Activated T-cell treated with anti-CD3 and anti-CD28 coated beads, Interleukin-2, amount 50 U/mL, for 24 hours (primary cell): ENCODE results near the gene JMJD6.
"Not testable (repeated sequence)": the region's sequence is repeated elsewhere in the genome, so short reads cannot be mapped to it uniquely, and the experiment has no call there.

Experiments
- DNase-seq: peaks from one replicate; pipeline ENCODE4 v3.0.0-alpha.2; 2020
- H3K27ac Mint-ChIP-seq: 2 replicates; pipeline ENCODE4 v1.8.0; 2020; ENCODE audit warnings: mild to moderate bottlenecking, mixed read lengths
- H3K27me3 Mint-ChIP-seq: 2 replicates; pipeline ENCODE4 v1.8.0; 2020; ENCODE audit warnings: mixed read lengths
- H3K36me3 Mint-ChIP-seq: 2 replicates; pipeline ENCODE4 v1.8.0; 2020; ENCODE audit warnings: low read depth, mixed read lengths
- H3K4me1 Mint-ChIP-seq: 2 replicates; pipeline ENCODE4 v1.8.0; 2020; ENCODE audit warnings: low read depth, mixed read lengths
- H3K4me3 Mint-ChIP-seq: 2 replicates; pipeline ENCODE4 v1.8.0; 2020; ENCODE audit warnings: mild to moderate bottlenecking, moderate library complexity, mixed read lengths
- H3K9me3 Mint-ChIP-seq: 2 replicates; pipeline ENCODE4 v1.8.0; 2020; ENCODE audit warnings: mixed read lengths

Gene JMJD6

GRCh38 chr17:76731800-76732733, 5.7 kb upstream of the JMJD6 start:
- H3K9me3 Mint-ChIP-seq, DNase-seq, H3K27me3 Mint-ChIP-seq: not testable (repeated sequence)
- H3K4me3 Mint-ChIP-seq: peak overlapping the region; percentile 99
- peak overlapping the region; percentile 99 for H3K27ac Mint-ChIP-seq
- peaks cover 98% of the 10 kb centered on the region for H3K36me3 Mint-ChIP-seq
- H3K4me1 Mint-ChIP-seq: peaks cover 58% of the 10 kb centered on the region

DNA sequence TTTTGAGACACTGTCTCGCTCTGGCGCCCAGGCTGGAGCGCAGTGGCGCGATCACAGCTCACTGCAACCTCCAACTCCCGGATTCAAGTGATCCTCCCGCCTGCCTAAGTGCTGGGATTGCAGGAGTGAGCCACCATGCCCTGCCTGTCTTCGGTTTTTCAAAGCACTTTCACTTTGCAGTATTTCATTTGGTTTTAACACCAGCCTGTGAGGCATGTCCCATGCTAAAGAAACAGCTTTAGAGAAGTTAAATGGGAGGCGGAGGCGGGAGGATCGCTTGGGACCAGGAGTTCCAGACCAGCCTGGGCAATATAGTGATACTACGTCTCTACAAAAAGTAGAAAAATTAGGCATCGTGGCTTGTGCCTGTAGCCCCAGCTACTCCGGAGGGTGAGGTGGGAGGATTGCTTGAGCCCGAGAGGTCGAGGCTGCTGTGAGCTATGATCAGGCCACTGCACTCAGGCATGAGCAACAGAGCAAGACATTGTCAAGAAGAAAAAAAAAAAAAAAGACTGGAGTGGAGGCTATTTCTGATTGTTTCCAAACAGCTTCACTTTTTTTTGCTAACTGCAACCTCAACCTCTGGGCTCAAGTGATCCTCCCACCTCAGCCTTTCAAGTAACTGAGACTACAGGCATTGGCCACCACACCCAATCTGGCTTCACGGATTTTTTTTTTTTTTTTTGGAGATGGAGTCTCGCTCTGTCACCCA, 1.5 kb upstream of the JMJD6 start:
- H3K36me3 Mint-ChIP-seq: peaks cover 94% of the 10 kb centered on the region
- H3K27ac Mint-ChIP-seq: peak overlapping the region; percentile 99
- H3K4me3 Mint-ChIP-seq: peak overlapping the region; percentile 97
- no peaks in the 10 kb centered on the region for H3K9me3 Mint-ChIP-seq
- no peaks in the 10 kb centered on the region for H3K27me3 Mint-ChIP-seq
- peak; percentile 51 for DNase-seq
- peaks cover 62% of the 10 kb centered on the region for H3K4me1 Mint-ChIP-seq

DNA sequence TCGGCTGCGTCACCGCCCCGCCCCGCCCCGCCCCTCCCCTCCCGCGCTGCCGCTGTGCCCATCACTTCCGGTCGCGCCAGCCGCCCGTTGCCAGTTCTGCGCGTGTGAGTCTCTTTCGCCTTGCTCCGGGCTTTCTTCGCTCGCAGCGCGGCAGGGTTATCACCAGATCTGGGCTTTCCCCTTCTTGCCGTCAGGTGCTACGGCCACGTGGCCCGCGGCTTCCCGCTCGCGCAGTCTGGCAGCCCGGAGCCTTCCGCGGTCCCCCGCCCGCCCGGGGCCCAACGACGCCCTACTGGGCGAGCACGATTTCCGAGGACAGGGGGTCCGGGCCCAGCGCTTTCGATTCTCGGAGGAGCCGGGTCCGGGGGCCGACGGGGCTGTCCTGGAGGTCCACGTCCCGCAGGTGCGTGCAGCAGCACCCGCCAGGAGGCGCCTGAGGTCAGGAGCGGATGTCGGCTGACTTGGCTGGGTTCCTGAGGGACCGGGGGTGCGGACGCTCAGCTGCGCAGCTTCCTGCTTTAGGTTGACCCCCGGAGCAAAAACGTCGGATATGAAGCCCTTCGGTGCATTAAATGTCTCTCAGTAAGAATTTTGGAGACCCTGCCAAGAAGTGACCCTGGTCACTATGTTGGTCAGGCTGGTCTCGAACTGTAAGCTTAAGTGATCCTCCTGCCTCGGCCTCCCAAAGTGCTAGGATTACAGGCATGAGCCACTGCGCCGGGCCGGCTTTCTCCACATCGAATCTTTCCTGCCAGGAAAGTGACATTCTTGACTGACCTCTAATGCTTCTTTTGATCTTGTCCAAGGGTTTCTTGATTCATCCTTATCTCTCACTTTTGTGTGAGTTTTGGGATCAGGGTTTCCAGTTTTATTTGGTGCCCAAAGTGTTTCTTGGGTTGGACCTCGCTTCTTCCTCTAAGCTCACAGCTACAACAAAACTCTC, 641 bp upstream of the JMJD6 start, which contains the start of gene METTL23:
Gene METTL23, plus strand, starts transcription at position 64 of the 943 bp plus-strand sequence. CDS start 2,872 bp downstream, outside the sequence.
- Mint-ChIP-seq H3K9me3 (no peaks in the 10 kb centered on the region), H3K27ac (peak within 1 kb of the TSS; percentile 99), H3K27me3 (no peaks in the 10 kb centered on the region), H3K4me1 (peaks cover 59% of the 10 kb centered on the region), H3K4me3 (peak within 1 kb of the TSS; percentile 97), H3K36me3 (peaks cover 94% of the 10 kb centered on the region)
- DNase-seq: peak; percentile 88

GRCh38 chr17:76725580-76726230, 701 bp downstream of the JMJD6 start:
- peak; percentile 80 for DNase-seq
- no peaks in the 10 kb centered on the region for H3K27me3 Mint-ChIP-seq
- H3K4me1 Mint-ChIP-seq: peaks cover 61% of the 10 kb centered on the region
- peak overlapping the region; percentile 99 for H3K27ac Mint-ChIP-seq
- H3K36me3 Mint-ChIP-seq: peaks cover 94% of the 10 kb centered on the region
- no peaks in the 10 kb centered on the region for H3K9me3 Mint-ChIP-seq
- H3K4me3 Mint-ChIP-seq: peak overlapping the region; percentile 97

DNA sequence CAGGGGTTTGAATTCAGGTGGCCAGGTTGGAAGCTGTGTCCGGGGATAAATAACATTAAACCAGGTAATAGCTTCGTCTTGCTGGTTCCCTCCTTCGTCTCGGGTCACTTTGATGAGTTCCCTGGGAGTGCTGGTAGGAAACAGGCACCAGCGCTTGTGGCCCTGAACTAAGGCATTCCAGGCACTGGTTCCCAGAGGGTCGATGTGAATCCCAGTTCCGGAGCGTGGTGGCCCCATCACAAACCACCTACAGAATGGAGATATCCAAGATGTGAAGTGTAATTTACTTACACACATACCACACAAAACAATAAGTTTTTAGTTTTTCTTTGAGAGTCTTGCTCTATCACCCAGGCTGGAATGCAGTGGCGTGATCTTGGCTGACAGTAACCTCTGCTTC, 2.6 kb downstream of the JMJD6 start:
- Mint-ChIP-seq H3K27ac (peak overlapping the region; percentile 63), H3K9me3 (no peaks in the 10 kb centered on the region), H3K27me3 (no peaks in the 10 kb centered on the region), H3K36me3 (peaks cover 94% of the 10 kb centered on the region), H3K4me1 (peaks cover 48% of the 10 kb centered on the region), H3K4me3 (peak overlapping the region; percentile 97)
- no peak for DNase-seq

- not testable (repeated sequence) for DNase-seq, H3K9me3 Mint-ChIP-seq, H3K27me3 Mint-ChIP-seq
- Mint-ChIP-seq H3K4me3 (peak overlapping the region; percentile 54), H3K4me1 (peaks cover 46% of the 10 kb centered on the region), H3K36me3 (peaks cover 94% of the 10 kb centered on the region), H3K27ac (peak overlapping the region; percentile 77)
Measured at GRCh38 chr17:76722977-76723376, 3.4 kb downstream of the JMJD6 start.

GRCh38 chr17:76722279-76722678, 4.1 kb downstream of the JMJD6 start:
- H3K36me3 Mint-ChIP-seq: peaks cover 94% of the 10 kb centered on the region
- DNase-seq: no peak
- H3K9me3 Mint-ChIP-seq: no peaks in the 10 kb centered on the region
- H3K27ac Mint-ChIP-seq: peak overlapping the region; percentile 68
- no peak overlapping the region for H3K4me3 Mint-ChIP-seq
- no peaks in the 10 kb centered on the region for H3K27me3 Mint-ChIP-seq
- peaks cover 44% of the 10 kb centered on the region for H3K4me1 Mint-ChIP-seq

- no peaks in the 10 kb centered on the region for H3K9me3 Mint-ChIP-seq
- DNase-seq: no peak
- peak overlapping the region; percentile 68 for H3K27ac Mint-ChIP-seq
- no peak overlapping the region for H3K4me3 Mint-ChIP-seq
- H3K4me1 Mint-ChIP-seq: peaks cover 52% of the 10 kb centered on the region
- peaks cover 97% of the 10 kb centered on the region for H3K36me3 Mint-ChIP-seq
- no peaks in the 10 kb centered on the region for H3K27me3 Mint-ChIP-seq
Measured at GRCh38 chr17:76721463-76721862, 4.9 kb downstream of the JMJD6 start.

DNA sequence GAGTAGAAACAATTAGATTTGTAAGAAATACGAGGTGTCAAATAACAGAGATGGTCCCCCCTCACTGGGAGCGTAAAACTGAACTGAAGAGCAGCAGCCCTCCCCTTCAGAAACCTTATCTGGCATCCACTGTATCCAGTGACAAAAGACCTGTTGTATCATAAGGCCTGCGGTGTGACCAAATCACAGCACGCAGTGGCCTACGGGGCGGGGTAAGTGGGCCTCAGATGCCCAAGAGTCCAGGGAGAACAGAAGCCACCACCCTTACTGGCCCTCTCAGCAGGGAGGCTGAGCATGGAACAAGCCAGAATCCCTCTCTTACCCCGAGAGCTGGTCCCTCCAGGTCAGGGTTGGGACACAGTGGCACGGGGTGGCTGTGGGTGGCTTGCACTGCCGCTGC, 5.5 kb downstream of the JMJD6 start:
- peaks cover 99% of the 10 kb centered on the region for H3K36me3 Mint-ChIP-seq
- H3K4me3 Mint-ChIP-seq: no peak overlapping the region
- H3K27ac Mint-ChIP-seq: peak overlapping the region; percentile 52
- H3K27me3 Mint-ChIP-seq: no peaks in the 10 kb centered on the region
- DNase-seq: peak; percentile 13
- peaks cover 57% of the 10 kb centered on the region for H3K4me1 Mint-ChIP-seq
- H3K9me3 Mint-ChIP-seq: no peaks in the 10 kb centered on the region

DNA sequence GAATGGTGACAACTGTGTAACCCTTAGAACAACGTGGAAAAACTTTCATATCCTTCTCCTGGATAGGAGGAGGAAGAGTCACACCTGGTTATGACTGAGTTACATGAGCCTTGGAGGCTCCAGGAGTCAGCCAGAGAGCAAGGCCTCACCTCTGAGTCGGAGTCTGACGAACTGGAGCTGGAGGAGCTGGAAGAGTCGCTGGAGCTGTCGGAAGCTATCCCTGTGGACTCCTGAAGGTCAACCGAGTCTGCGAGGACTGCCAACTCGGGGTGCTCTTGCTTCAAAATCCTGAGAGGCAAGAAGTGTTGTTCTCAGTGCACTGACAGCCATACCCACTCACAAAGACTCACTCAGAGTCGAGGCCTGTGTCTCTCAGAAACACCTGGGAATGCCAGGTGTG, 6.2 kb downstream of the JMJD6 start:
- H3K27ac Mint-ChIP-seq: no peak overlapping the region
- H3K9me3 Mint-ChIP-seq: no peaks in the 10 kb centered on the region
- peaks cover 59% of the 10 kb centered on the region for H3K4me1 Mint-ChIP-seq
- peak; percentile 11 for DNase-seq
- no peaks in the 10 kb centered on the region for H3K27me3 Mint-ChIP-seq
- H3K4me3 Mint-ChIP-seq: no peak overlapping the region
- H3K36me3 Mint-ChIP-seq: peaks cover 99% of the 10 kb centered on the region

- Mint-ChIP-seq H3K27ac (peak overlapping the region; percentile 47), H3K27me3 (no peaks in the 10 kb centered on the region), H3K4me1 (peaks cover 63% of the 10 kb centered on the region), H3K4me3 (no peak overlapping the region), H3K36me3 (peaks cover 98% of the 10 kb centered on the region), H3K9me3 (no peaks in the 10 kb centered on the region)
- no peak for DNase-seq
Measured at GRCh38 chr17:76718516-76718915, 7.9 kb downstream of the JMJD6 start.

GRCh38 chr17:76716839-76717215, 9.6 kb downstream of the JMJD6 start:
- peaks cover 57% of the 10 kb centered on the region for H3K4me1 Mint-ChIP-seq
- H3K36me3 Mint-ChIP-seq: peaks cover 90% of the 10 kb centered on the region
- DNase-seq: no peak
- no peaks in the 10 kb centered on the region for H3K27me3 Mint-ChIP-seq
- peak overlapping the region; percentile 51 for H3K4me3 Mint-ChIP-seq
- peak overlapping the region; percentile 91 for H3K27ac Mint-ChIP-seq
- H3K9me3 Mint-ChIP-seq: no peaks in the 10 kb centered on the region

- Mint-ChIP-seq H3K4me1 (peaks cover 56% of the 10 kb centered on the region), H3K36me3 (peaks cover 85% of the 10 kb centered on the region), H3K4me3 (peak overlapping the region; percentile 51), H3K27ac (peak overlapping the region; percentile 91), H3K9me3 (no peaks in the 10 kb centered on the region), H3K27me3 (no peaks in the 10 kb centered on the region)
- DNase-seq: peak; percentile 56
Measured at GRCh38 chr17:76716146-76716838, 10.1 kb downstream of the JMJD6 start.
